Measurements from ENCODE around the gene PSMB1.

PSMB1 gene

GRCh38 chr6:170487707-170488329 is 65.3 kb downstream of the PSMB1 start:
- Histone ChIP-seq H2BK5ac (ENCODE audit: low read depth, low read length, poor library complexity, severe bottlenecking) (no peak overlapping the region), H3K4me1 (ENCODE audit: control insufficient read depth, insufficient read depth, low read depth, low read length) (peaks cover 2% of the 10 kb centered on the region), H3K9ac (ENCODE audit: low read length) (no peak overlapping the region), H2AFZ (ENCODE audit: low read depth, low read length) (no peak overlapping the region), H3K18ac (ENCODE audit: low read depth in 1 of 2, low read length in 2 of 2) (no peak overlapping the region), H3K4me2 (ENCODE audit: low read length, poor library complexity, severe bottlenecking) (no peak overlapping the region), H4K91ac (ENCODE audit: low read length) (no peak overlapping the region), H2AK5ac (ENCODE audit: low read length, severe bottlenecking) (no peak overlapping the region), H2BK12ac (ENCODE audit: low read length in 2 of 2) (no peak overlapping the region), H3K79me1 (replicated peaks; ENCODE audit: low read length, poor library complexity, severe bottlenecking) (no peaks in the 10 kb centered on the region), H3K4ac (ENCODE audit: low read depth in 1 of 2, low read length in 2 of 2) (no peak overlapping the region), H3K4me3 (ENCODE audit: insufficient read depth in 1 of 2, low read depth in 1 of 2, low read length in 2 of 2) (no peak overlapping the region), H4K8ac (ENCODE audit: low read length) (no peak overlapping the region), H3K14ac (ENCODE audit: low read length in 2 of 2) (no peak overlapping the region), H3K36me3 (ENCODE audit: control insufficient read depth in 1 of 2, insufficient read depth in 2 of 2, low read depth in 1 of 2, low read length in 2 of 2) (no peaks in the 10 kb centered on the region), H3K23ac (ENCODE audit: low read length in 2 of 2) (no peak overlapping the region), H2BK15ac (ENCODE audit: low read depth, poor library complexity, severe bottlenecking) (no peak overlapping the region), H3K27ac (ENCODE audit: low read length, poor library complexity, severe bottlenecking) (no peak overlapping the region), H2BK120ac (ENCODE audit: low read depth, low read length) (no peak overlapping the region), H3K9me3 (ENCODE audit: control insufficient read depth, low read length) (peaks cover 12% of the 10 kb centered on the region), H3K27me3 (ENCODE audit: control insufficient read depth in 1 of 2, insufficient read depth in 1 of 2, low read length in 2 of 2) (peaks cover 0 to 22% of the 10 kb centered on the region in 2 experiments)
- 82% methylated on average over 3 of the region's 4 CpGs for whole genome bisulfite sequencing
- no peak for DNase-seq

GRCh38 chr6:170485159-170485558 is 67.9 kb downstream of the PSMB1 start:
- peaks cover under 1% of the 10 kb centered on the region for H3K4me1 ChIP-seq (ENCODE audit: control insufficient read depth, insufficient read depth, low read depth, low read length)
- 89% methylated on average over 5 of the region's 5 CpGs for WGBS
- H4K8ac ChIP-seq (ENCODE audit: low read length), result no peak overlapping the region
- no peak overlapping the region for H2BK120ac ChIP-seq (ENCODE audit: low read depth, low read length)
- H4K91ac ChIP-seq (ENCODE audit: low read length), result no peak overlapping the region
- no peak for DNase-seq
- H3K27ac ChIP-seq (ENCODE audit: low read length, poor library complexity, severe bottlenecking), result no peak overlapping the region
- no peak overlapping the region for H3K18ac ChIP-seq (ENCODE audit: low read depth in 1 of 2, low read length in 2 of 2)
- H3K4me3 ChIP-seq (ENCODE audit: insufficient read depth in 1 of 2, low read depth in 1 of 2, low read length in 2 of 2), result peak overlapping the region in 1 of 2 experiments; percentile 14
- H2BK5ac ChIP-seq (ENCODE audit: low read depth, low read length, poor library complexity, severe bottlenecking), result no peak overlapping the region
- no peak overlapping the region for H3K23ac ChIP-seq (ENCODE audit: low read length in 2 of 2)
- no peak overlapping the region for H2AFZ ChIP-seq (ENCODE audit: low read depth, low read length)
- H3K27me3 ChIP-seq (ENCODE audit: control insufficient read depth in 1 of 2, insufficient read depth in 1 of 2, low read length in 2 of 2), result peaks cover 0 to 22% of the 10 kb centered on the region in 2 experiments
- H3K9ac ChIP-seq (ENCODE audit: low read length), result no peak overlapping the region
- H3K4ac ChIP-seq (ENCODE audit: low read depth in 1 of 2, low read length in 2 of 2), result no peak overlapping the region
- peaks cover 17% of the 10 kb centered on the region for H3K9me3 ChIP-seq (ENCODE audit: control insufficient read depth, low read length)
- H2BK15ac ChIP-seq (ENCODE audit: low read depth, poor library complexity, severe bottlenecking), result no peak overlapping the region
- H2BK12ac ChIP-seq (ENCODE audit: low read length in 2 of 2), result no peak overlapping the region
- H3K4me2 ChIP-seq (ENCODE audit: low read length, poor library complexity, severe bottlenecking), result no peak overlapping the region
- no peaks in the 10 kb centered on the region for H3K36me3 ChIP-seq (ENCODE audit: control insufficient read depth in 1 of 2, insufficient read depth in 2 of 2, low read depth in 1 of 2, low read length in 2 of 2)
- no peak overlapping the region for H2AK5ac ChIP-seq (ENCODE audit: low read length, severe bottlenecking)
- no peak overlapping the region for H3K14ac ChIP-seq (ENCODE audit: low read length in 2 of 2)
- H3K79me1 ChIP-seq (replicated peaks; ENCODE audit: low read length, poor library complexity, severe bottlenecking), result no peaks in the 10 kb centered on the region
